CD4-positive, alpha-beta T cell (primary cell): ENCODE data around the gene MIX23. TPM values are rescaled to one million over a fixed set of nuclear protein-coding genes. Genes with fewer than 3 reads are reported as not detected.

Source experiments
- ATAC-seq: fragments of 200-7000 bp; cut with Tn5 transposase; one replicate; pipeline ENCODE4 v1.10.0; 2022; ENCODE audit warnings: mild to moderate bottlenecking; ENCODE audit not compliant: poor library complexity
- CTCF ChIA-PET: fragments of 350-600 bp; sonication (Branson Sonifier 250); formaldehyde crosslinking; loops from one replicate; lab custom pipeline; 2021; ENCODE audit warnings: antibody characterized with exemption, inconsistent platforms; lab: Charles Lee
- POLR2A ChIA-PET: fragments of 350-600 bp; sonication (Branson Sonifier 250); formaldehyde crosslinking; loops from one replicate; lab custom pipeline; 2021; ENCODE audit warnings: antibody characterized with exemption, inconsistent platforms; lab: Charles Lee
- DNase-seq, 14 experiments: peaks; one replicate each; pipeline ENCODE4 v3.0.0-alpha.2; 2013 to 2020; ENCODE audit warnings: mixed read lengths in 2 of 14
- H3K27ac ChIP-seq, 2 donors: one replicate each; pipeline versions ENCODE4 v1.5.1 to v1.7.0; 2013; ENCODE audit warnings: low read length in 2 of 2, low read depth in 1 of 2, mild to moderate bottlenecking in 1 of 2
- H3K27me3 ChIP-seq, 2 experiments: 1 replicate in 1 of 2; 2 replicates in 1 of 2; pipeline versions ENCODE4 v1.6.1 to v1.7.0; 2013; ENCODE audit warnings: low read length in 2 of 2, control low read depth in 1 of 2, mild to moderate bottlenecking in 1 of 2, moderate library complexity in 1 of 2; ENCODE audit not compliant: insufficient read depth in 2 of 2, control insufficient read depth in 1 of 2
- H3K36me3 ChIP-seq: one replicate; pipeline ENCODE4 v1.6.1; 2013; ENCODE audit warnings: low read length, control low read depth; ENCODE audit not compliant: insufficient read depth
- H3K4me1 ChIP-seq: one replicate; pipeline ENCODE4 v1.6.1; 2013; ENCODE audit warnings: low read length, control low read depth; ENCODE audit not compliant: insufficient read depth
- H3K4me3 ChIP-seq: one replicate; pipeline ENCODE4 v1.5.1; 2013; ENCODE audit warnings: mild to moderate bottlenecking, low read length, moderate library complexity
- H3K9me3 ChIP-seq, 2 experiments: 1 replicate in 1 of 2; 2 replicates in 1 of 2; pipeline versions ENCODE4 v1.6.1 to v1.7.0; 2013; ENCODE audit warnings: low read length in 2 of 2, mild to moderate bottlenecking in 2 of 2, control low read depth in 1 of 2, moderate library complexity in 1 of 2; ENCODE audit not compliant: control insufficient read depth in 1 of 2, insufficient read depth in 1 of 2
- H3K27ac Mint-ChIP-seq: one replicate; pipeline ENCODE4 v1.8.0; 2020; ENCODE audit warnings: mixed read lengths
- H3K27me3 Mint-ChIP-seq: one replicate; pipeline ENCODE4 v1.8.0; 2021; ENCODE audit warnings: mixed read lengths
- H3K36me3 Mint-ChIP-seq: one replicate; pipeline ENCODE4 v1.8.0; 2021; ENCODE audit warnings: low read depth, mixed read lengths
- H3K4me1 Mint-ChIP-seq: one replicate; pipeline ENCODE4 v1.8.0; 2021; ENCODE audit warnings: low read depth, mixed read lengths
- H3K4me3 Mint-ChIP-seq: one replicate; pipeline ENCODE4 v1.8.0; 2020; ENCODE audit warnings: mild to moderate bottlenecking, mixed read lengths
- H3K9me3 Mint-ChIP-seq: one replicate; pipeline ENCODE4 v1.8.0; 2020; ENCODE audit warnings: mixed read lengths
- CTCF ChIP-seq: fragments of 200-600 bp; IDR thresholded peaks from one replicate; pipeline ENCODE4 v1.8.0; 2022; ENCODE audit warnings: antibody characterized with exemption, mild to moderate bottlenecking
- intact Hi-C, 2 experiments: fragments of 100-400 bp; cut with DNase I in 1 of 2; cut with micrococcal nuclease in 1 of 2; formaldehyde crosslinking; loops; one replicate each; pipeline versions ENCODE4 v1.15.1 to v1.9.0; 2023 to 2025; cut with DNase I, micrococcal nuclease
- total RNA-seq, 174 experiments: library from RNA in 2 of 174; stranded (reverse) in 2 of 174; gene quantifications; one replicate each; pipeline ENCODE4 v1.2.3 and lab custom pipeline; 2021 to 2026

The MIX23 gene
- total RNA-seq, 2 experiments from 2014 or later = 12.4 to 17.5 TPM

GRCh38 chr3:122353215-122353614 is 29.8 kb downstream of the MIX23 start:
- Mint-ChIP-seq H3K27me3 (no peaks in the 10 kb centered on the region), H3K36me3 (peaks cover 5% of the 10 kb centered on the region), H3K4me1 (no peaks in the 10 kb centered on the region), H3K27ac (no peak overlapping the region), H3K4me3 (no peak overlapping the region), H3K9me3 (no peaks in the 10 kb centered on the region)
- Histone ChIP-seq H3K27ac (no peak overlapping the region), H3K4me1 (no peaks in the 10 kb centered on the region), H3K27me3 (no peaks in the 10 kb centered on the region), H3K4me3 (no peak overlapping the region), H3K9me3 (peaks cover 0 to 3% of the 10 kb centered on the region in 2 experiments), H3K36me3 (peaks cover under 1% of the 10 kb centered on the region)
- ATAC-seq (no peak), DNase-seq (no peak)
- TF ChIP-seq CTCF = no peak
- intact Hi-C loops = no loop called here
- ChIA-PET CTCF (no interaction called here), POLR2A (no interaction called here)

DNA sequence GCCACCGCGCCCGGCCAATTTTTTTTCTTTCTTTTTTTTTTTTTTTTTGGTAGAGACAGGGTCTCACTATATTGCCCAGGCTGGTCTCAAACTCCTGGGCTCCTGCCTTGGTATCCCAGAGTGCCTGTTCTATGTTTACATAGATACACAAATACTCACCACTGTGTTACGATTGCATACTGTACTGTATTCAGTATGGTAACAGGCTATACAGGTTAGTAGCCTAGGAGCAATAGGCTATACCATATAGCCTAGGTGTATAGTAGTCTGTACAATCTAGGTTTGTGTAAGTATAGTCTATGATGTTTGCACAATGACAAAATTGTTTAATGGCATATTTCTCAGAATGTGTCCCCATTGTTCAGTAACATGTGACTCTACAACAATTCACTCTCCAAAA is 31.4 kb downstream of the MIX23 start:
- Mint-ChIP-seq H3K9me3 (peaks cover 4% of the 10 kb centered on the region), H3K4me3 (no peak overlapping the region), H3K27ac (no peak overlapping the region), H3K4me1 (no peaks in the 10 kb centered on the region), H3K27me3 (no peaks in the 10 kb centered on the region), H3K36me3 (no peaks in the 10 kb centered on the region)
- intact Hi-C loops = no loop called here
- DNase-seq (no peak), ATAC-seq (no peak)
- ChIA-PET POLR2A (no interaction called here), CTCF (no interaction called here)
- Histone ChIP-seq H3K4me1 (no peaks in the 10 kb centered on the region), H3K4me3 (no peak overlapping the region), H3K9me3 (peaks cover 0 to 8% of the 10 kb centered on the region in 2 experiments), H3K36me3 (no peaks in the 10 kb centered on the region), H3K27me3 (no peaks in the 10 kb centered on the region), H3K27ac (no peak overlapping the region)
- TF ChIP-seq CTCF = no peak

DNA sequence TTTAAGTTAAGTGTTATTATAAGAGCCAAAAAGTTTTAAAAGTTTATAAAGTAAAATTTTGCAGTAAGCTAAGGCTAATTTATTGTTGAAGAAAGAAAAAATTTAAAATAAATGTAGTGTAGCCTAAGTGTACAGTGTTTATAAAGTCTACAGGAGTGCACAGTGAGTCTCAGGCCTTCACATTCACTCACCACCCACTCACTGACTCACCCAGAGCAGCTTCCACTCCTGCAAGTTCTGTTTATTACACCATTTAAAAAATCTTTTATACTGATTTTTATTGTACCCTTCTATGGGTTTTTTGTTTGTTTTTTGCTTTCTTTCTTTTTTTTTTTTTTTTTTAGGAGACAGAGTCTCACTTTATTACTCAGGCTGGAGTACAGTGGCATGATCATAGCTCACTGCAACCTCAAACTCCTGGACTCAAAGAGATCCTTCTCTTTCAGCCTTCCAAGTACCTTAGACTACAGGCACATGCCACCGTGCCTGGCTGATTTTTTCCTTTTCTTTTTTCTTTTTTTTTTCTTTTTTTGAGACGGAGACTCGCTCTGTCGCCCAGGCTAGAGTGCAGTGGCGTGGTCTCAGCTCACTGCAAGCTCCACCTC is 32.1 kb downstream of the MIX23 start:
- H3K4me3 ChIP-seq = no peak overlapping the region
- H3K4me1 ChIP-seq = no peaks in the 10 kb centered on the region
- no peaks in the 10 kb centered on the region for H3K36me3 Mint-ChIP-seq
- no peaks in the 10 kb centered on the region for H3K27me3 ChIP-seq
- no peak overlapping the region for H3K27ac Mint-ChIP-seq
- ChIA-PET POLR2A (interaction anchor here (0.6 kb wide), 1 partner anchor 13 kb away, joined by 3 read pairs; no protein-coding TSS in a partner anchor), CTCF (no interaction called here)
- ATAC-seq = no peak
- no peak for DNase-seq
- intact Hi-C loops = no loop called here
- H3K27me3 Mint-ChIP-seq = no peaks in the 10 kb centered on the region
- H3K4me1 Mint-ChIP-seq = no peaks in the 10 kb centered on the region
- peaks cover 0 to 8% of the 10 kb centered on the region in 2 experiments for H3K9me3 ChIP-seq
- H3K27ac ChIP-seq = no peak overlapping the region
- H3K4me3 Mint-ChIP-seq = no peak overlapping the region
- no peaks in the 10 kb centered on the region for H3K36me3 ChIP-seq
- H3K9me3 Mint-ChIP-seq = peaks cover 4% of the 10 kb centered on the region
- no peak for TF ChIP-seq CTCF
